ENCODE measurements around the gene THEM4.
"Not testable (repeated sequence)": the region's sequence is repeated elsewhere in the genome, so short reads cannot be mapped to it uniquely, and the experiment has no call there.

THEM4 gene

DNA sequence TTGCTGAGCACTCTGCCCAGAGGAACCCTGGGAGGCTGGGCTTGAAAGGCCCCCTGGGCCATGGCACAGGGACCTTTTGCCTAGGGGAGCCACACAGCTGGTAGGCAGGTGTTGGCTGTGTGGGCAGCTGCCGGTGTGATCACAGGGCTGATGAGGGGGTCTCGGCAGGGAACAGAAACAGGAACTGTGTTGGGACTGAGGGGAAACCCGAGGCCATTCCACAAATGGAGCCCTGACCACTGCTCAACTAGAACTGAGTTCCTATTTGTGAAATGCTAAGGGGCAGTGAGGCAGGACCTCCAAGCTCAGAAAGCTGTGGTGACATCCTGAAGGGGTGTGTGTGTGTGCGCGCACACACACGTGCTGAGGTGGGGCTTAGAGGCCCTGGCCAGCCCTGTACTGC is 49.4 kb downstream of the THEM4 start:
- Histone ChIP-seq H3K36me3 (ENCODE audit: control insufficient read depth, insufficient read depth, low read length) (no peaks in the 10 kb centered on the region), H3K27ac (ENCODE audit: low read depth, low read length) (no peak overlapping the region), H3K4ac (ENCODE audit: low read depth, low read length) (no peak overlapping the region), H4K8ac (ENCODE audit: low read depth, low read length) (no peak overlapping the region), H3K56ac (ENCODE audit: low read length) (no peak overlapping the region), H3K4me2 (ENCODE audit: low read length) (no peak overlapping the region), H3K4me1 (ENCODE audit: control insufficient read depth, low read depth, low read length) (peaks cover 2% of the 10 kb centered on the region), H3K27me3 (ENCODE audit: insufficient read depth, low read length, poor library complexity) (no peaks in the 10 kb centered on the region), H2BK120ac (ENCODE audit: low read depth, low read length) (no peak overlapping the region), H3K79me2 (ENCODE audit: control insufficient read depth, insufficient read depth, low read length) (no peaks in the 10 kb centered on the region), H3K9ac (ENCODE audit: low read length) (no peak overlapping the region), H3K79me1 (ENCODE audit: low read length) (no peaks in the 10 kb centered on the region), H2AK5ac (ENCODE audit: low read length) (no peak overlapping the region), H3K18ac (ENCODE audit: low read length) (no peak overlapping the region), H4K5ac (ENCODE audit: low read length) (no peak overlapping the region), H2BK15ac (replicated peaks; ENCODE audit: low read depth) (no peak overlapping the region), H2BK5ac (ENCODE audit: low read length) (no peak overlapping the region), H3K4me3 (ENCODE audit: low read length) (no peak overlapping the region), H3K23ac (ENCODE audit: low read length) (no peak overlapping the region)
- DNase-seq = no peak
- no CpG with 5 or more reads among the region's 6 CpGs for WGBS (ENCODE audit: extremely low coverage, insufficient coverage, low lambda C conversion rate)

GRCh38 chr1:151858886-151859665 is 50.2 kb downstream of the THEM4 start:
- Histone ChIP-seq H2BK120ac (ENCODE audit: low read depth, low read length) (no peak overlapping the region), H3K4me3 (ENCODE audit: low read length) (no peak overlapping the region), H2BK5ac (ENCODE audit: low read length) (no peak overlapping the region), H3K79me1 (ENCODE audit: low read length) (no peaks in the 10 kb centered on the region), H4K5ac (ENCODE audit: low read length) (no peak overlapping the region), H3K18ac (ENCODE audit: low read length) (no peak overlapping the region), H2AK5ac (ENCODE audit: low read length) (no peak overlapping the region), H3K27me3 (ENCODE audit: insufficient read depth, low read length, poor library complexity) (no peaks in the 10 kb centered on the region), H3K36me3 (ENCODE audit: control insufficient read depth, insufficient read depth, low read length) (no peaks in the 10 kb centered on the region), H4K8ac (ENCODE audit: low read depth, low read length) (no peak overlapping the region), H3K4ac (ENCODE audit: low read depth, low read length) (no peak overlapping the region), H3K27ac (ENCODE audit: low read depth, low read length) (no peak overlapping the region), H3K79me2 (ENCODE audit: control insufficient read depth, insufficient read depth, low read length) (no peaks in the 10 kb centered on the region), H3K23ac (ENCODE audit: low read length) (no peak overlapping the region), H2BK15ac (replicated peaks; ENCODE audit: low read depth) (no peak overlapping the region), H3K9ac (ENCODE audit: low read length) (no peak overlapping the region), H3K4me1 (ENCODE audit: control insufficient read depth, low read depth, low read length) (peaks cover 2% of the 10 kb centered on the region), H3K56ac (ENCODE audit: low read length) (no peak overlapping the region), H3K4me2 (ENCODE audit: low read length) (no peak overlapping the region)
- no CpG with 5 or more reads among the region's 6 CpGs for WGBS (ENCODE audit: extremely low coverage, insufficient coverage, low lambda C conversion rate)
- no peak for DNase-seq

DNA sequence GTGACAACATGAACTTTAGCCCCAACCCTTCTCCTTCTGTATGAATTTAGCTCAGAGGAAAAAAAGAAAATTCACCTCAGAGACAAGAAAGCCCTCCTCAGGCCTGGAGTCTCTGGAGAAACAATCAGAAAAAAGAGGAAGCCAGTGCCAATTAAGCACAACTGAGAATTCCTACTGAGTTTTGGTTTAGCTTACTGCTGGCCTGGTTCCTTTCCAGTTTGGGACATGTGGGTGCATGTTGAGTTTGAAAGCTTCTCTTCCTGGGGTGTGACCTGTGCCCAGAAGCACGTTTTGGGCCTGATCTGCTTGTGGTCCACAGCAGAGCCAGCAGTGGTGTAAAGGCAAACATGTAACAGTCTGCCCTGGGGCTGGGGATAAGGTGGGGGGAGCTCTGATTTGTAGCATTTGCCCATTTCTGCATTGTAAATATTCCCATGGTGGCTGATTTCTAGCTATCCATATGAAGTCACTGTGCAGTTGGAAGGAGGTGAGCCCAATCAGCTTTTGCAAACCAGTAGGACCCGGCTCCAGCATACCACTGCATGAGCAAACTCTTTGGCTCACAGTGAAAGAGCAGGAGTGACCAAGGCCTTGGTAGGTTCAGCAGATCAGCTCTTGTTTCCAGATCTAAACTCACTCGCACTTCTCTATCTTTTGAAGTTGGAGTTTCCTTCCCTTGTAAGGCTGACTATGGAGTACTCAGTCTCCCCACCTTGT is 51.1 kb downstream of the THEM4 start:
- H3K79me1 ChIP-seq (ENCODE audit: low read length) = no peaks in the 10 kb centered on the region
- no peak overlapping the region for H3K9ac ChIP-seq (ENCODE audit: low read length)
- no peak overlapping the region for H2BK120ac ChIP-seq (ENCODE audit: low read depth, low read length)
- WGBS (ENCODE audit: extremely low coverage, insufficient coverage, low lambda C conversion rate) = no CpG with 5 or more reads among the region's 3 CpGs
- H2BK15ac ChIP-seq (replicated peaks; ENCODE audit: low read depth) = no peak overlapping the region
- no peak overlapping the region for H4K8ac ChIP-seq (ENCODE audit: low read depth, low read length)
- H3K4me3 ChIP-seq (ENCODE audit: low read length) = no peak overlapping the region
- no peak overlapping the region for H4K5ac ChIP-seq (ENCODE audit: low read length)
- H3K56ac ChIP-seq (ENCODE audit: low read length) = no peak overlapping the region
- H3K18ac ChIP-seq (ENCODE audit: low read length) = no peak overlapping the region
- H3K36me3 ChIP-seq (ENCODE audit: control insufficient read depth, insufficient read depth, low read length) = no peaks in the 10 kb centered on the region
- no peaks in the 10 kb centered on the region for H3K79me2 ChIP-seq (ENCODE audit: control insufficient read depth, insufficient read depth, low read length)
- H2AK5ac ChIP-seq (ENCODE audit: low read length) = no peak overlapping the region
- H3K27me3 ChIP-seq (ENCODE audit: insufficient read depth, low read length, poor library complexity) = no peaks in the 10 kb centered on the region
- no peak for DNase-seq
- peaks cover 2% of the 10 kb centered on the region for H3K4me1 ChIP-seq (ENCODE audit: control insufficient read depth, low read depth, low read length)
- H3K4me2 ChIP-seq (ENCODE audit: low read length) = no peak overlapping the region
- H3K4ac ChIP-seq (ENCODE audit: low read depth, low read length) = no peak overlapping the region
- H3K23ac ChIP-seq (ENCODE audit: low read length) = peak overlapping the region; percentile 24
- H3K27ac ChIP-seq (ENCODE audit: low read depth, low read length) = no peak overlapping the region
- no peak overlapping the region for H2BK5ac ChIP-seq (ENCODE audit: low read length)

GRCh38 chr1:151855933-151856332 is 53.4 kb downstream of the THEM4 start:
- H3K36me3 ChIP-seq (ENCODE audit: control insufficient read depth, insufficient read depth, low read length) = no peaks in the 10 kb centered on the region
- H2BK15ac ChIP-seq (replicated peaks; ENCODE audit: low read depth) = no peak overlapping the region
- H2AK5ac ChIP-seq (ENCODE audit: low read length) = no peak overlapping the region
- no peak for DNase-seq
- no peak overlapping the region for H3K23ac ChIP-seq (ENCODE audit: low read length)
- no peaks in the 10 kb centered on the region for H3K27me3 ChIP-seq (ENCODE audit: insufficient read depth, low read length, poor library complexity)
- no peak overlapping the region for H3K4me2 ChIP-seq (ENCODE audit: low read length)
- no peak overlapping the region for H2BK5ac ChIP-seq (ENCODE audit: low read length)
- no peak overlapping the region for H4K8ac ChIP-seq (ENCODE audit: low read depth, low read length)
- no peaks in the 10 kb centered on the region for H3K79me2 ChIP-seq (ENCODE audit: control insufficient read depth, insufficient read depth, low read length)
- H3K27ac ChIP-seq (ENCODE audit: low read depth, low read length) = no peak overlapping the region
- H3K4ac ChIP-seq (ENCODE audit: low read depth, low read length) = no peak overlapping the region
- no peak overlapping the region for H3K9ac ChIP-seq (ENCODE audit: low read length)
- no peaks in the 10 kb centered on the region for H3K79me1 ChIP-seq (ENCODE audit: low read length)
- H2BK120ac ChIP-seq (ENCODE audit: low read depth, low read length) = no peak overlapping the region
- no peak overlapping the region for H3K18ac ChIP-seq (ENCODE audit: low read length)
- H3K4me1 ChIP-seq (ENCODE audit: control insufficient read depth, low read depth, low read length) = no peaks in the 10 kb centered on the region
- no peak overlapping the region for H3K56ac ChIP-seq (ENCODE audit: low read length)
- no CpG with 5 or more reads among the region's 4 CpGs for WGBS (ENCODE audit: extremely low coverage, insufficient coverage, low lambda C conversion rate)
- H4K5ac ChIP-seq (ENCODE audit: low read length) = no peak overlapping the region
- H3K4me3 ChIP-seq (ENCODE audit: low read length) = no peak overlapping the region

DNA sequence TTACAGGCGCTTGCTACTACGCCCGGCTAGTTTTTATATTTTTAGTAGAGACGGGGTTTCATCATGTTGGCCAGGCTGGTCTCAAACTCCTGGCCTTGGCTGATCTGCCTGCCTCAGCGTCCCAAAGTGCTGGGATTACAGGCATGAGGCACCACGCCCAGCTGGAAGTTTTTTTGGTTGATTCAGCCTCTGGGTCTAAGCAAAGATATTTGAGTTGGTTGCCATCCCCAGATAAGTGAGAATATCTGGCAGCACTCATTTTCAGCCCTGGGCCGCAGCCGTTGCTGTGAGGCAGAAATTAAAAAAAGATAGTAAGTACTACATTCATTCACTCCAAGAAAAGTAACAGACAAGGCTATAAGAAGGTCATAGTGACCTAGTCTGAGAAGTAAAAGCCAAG is 53.8 kb downstream of the THEM4 start:
- DNase-seq; H3K56ac ChIP-seq (ENCODE audit: low read length); H2BK15ac ChIP-seq (replicated peaks; ENCODE audit: low read depth); H3K79me1 ChIP-seq (ENCODE audit: low read length); H3K18ac ChIP-seq (ENCODE audit: low read length); H4K5ac ChIP-seq (ENCODE audit: low read length); H3K4me3 ChIP-seq (ENCODE audit: low read length); H3K79me2 ChIP-seq (ENCODE audit: control insufficient read depth, insufficient read depth, low read length); H4K8ac ChIP-seq (ENCODE audit: low read depth, low read length); H3K27ac ChIP-seq (ENCODE audit: low read depth, low read length); H3K4me1 ChIP-seq (ENCODE audit: control insufficient read depth, low read depth, low read length); H3K9ac ChIP-seq (ENCODE audit: low read length); H3K36me3 ChIP-seq (ENCODE audit: control insufficient read depth, insufficient read depth, low read length); H3K23ac ChIP-seq (ENCODE audit: low read length); H3K4me2 ChIP-seq (ENCODE audit: low read length); H3K4ac ChIP-seq (ENCODE audit: low read depth, low read length); H2BK5ac ChIP-seq (ENCODE audit: low read length); H2AK5ac ChIP-seq (ENCODE audit: low read length); H2BK120ac ChIP-seq (ENCODE audit: low read depth, low read length); H3K27me3 ChIP-seq (ENCODE audit: insufficient read depth, low read length, poor library complexity): not testable (repeated sequence)
- WGBS (ENCODE audit: extremely low coverage, insufficient coverage, low lambda C conversion rate) = no CpG with 5 or more reads among the region's 8 CpGs
